BLaER1 (cell line): ENCODE measurements around the gene CAVIN4.
A peak's percentile ranks its signal among the peaks of the same experiment; 100 is the strongest.

Source experiments
- H3K27ac ChIP-seq: shearing (Covaris generic); formaldehyde crosslinking; 2 replicates; pipeline ENCODE4 v1.8.1; 2022
- H3K27me3 ChIP-seq: shearing (Covaris generic); formaldehyde crosslinking; 2 replicates; pipeline ENCODE4 v1.8.1; 2022
- H3K36me3 ChIP-seq: shearing (Covaris generic); formaldehyde crosslinking; 2 replicates; pipeline ENCODE4 v1.8.1; 2022
- H3K4me1 ChIP-seq: shearing (Covaris generic); formaldehyde crosslinking; 2 replicates; pipeline ENCODE4 v1.8.1; 2022
- H3K4me2 ChIP-seq: shearing (Covaris generic); formaldehyde crosslinking; 2 replicates; pipeline ENCODE4 v1.8.1; 2022
- H3K4me3 ChIP-seq: shearing (Covaris generic); formaldehyde crosslinking; 2 replicates; pipeline ENCODE4 v1.8.1; 2022
- H3K9ac ChIP-seq: shearing (Covaris generic); formaldehyde crosslinking; 2 replicates; pipeline ENCODE4 v1.8.1; 2022
- H3K9me3 ChIP-seq: shearing (Covaris generic); formaldehyde crosslinking; 2 replicates; pipeline ENCODE4 v1.8.1; 2022
- H4K20me1 ChIP-seq: shearing (Covaris generic); formaldehyde crosslinking; 2 replicates; pipeline ENCODE4 v1.8.1; 2022
- Cebpa-rat ChIP-seq: shearing (Covaris generic); IDR thresholded peaks from 2 replicates; pipeline ENCODE4 v1.8.1; 2022

CAVIN4 gene

DNA sequence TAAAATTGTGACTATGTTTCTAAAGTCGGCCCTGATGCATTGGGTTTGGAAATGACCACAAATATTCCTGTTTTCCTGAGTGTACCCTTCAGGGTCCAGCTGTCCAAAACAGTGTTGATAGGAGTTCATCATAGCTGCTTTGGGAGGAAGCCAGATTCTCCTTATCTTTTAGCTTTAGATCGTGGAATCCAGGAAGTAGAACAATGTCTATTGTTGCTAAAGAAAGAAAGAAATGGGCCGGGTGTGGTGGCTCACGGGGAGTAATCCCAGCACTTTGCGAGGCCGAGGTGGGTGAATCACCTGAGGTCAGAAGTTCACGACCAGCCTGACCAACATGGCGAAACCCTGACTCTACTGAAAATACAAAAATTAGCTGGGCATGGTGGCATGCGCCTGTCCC is 9.5 kb downstream of the CAVIN4 start:
- Histone ChIP-seq H4K20me1 (no peaks in the 10 kb centered on the region), H3K9me3 (no peaks in the 10 kb centered on the region), H3K27ac (no peak overlapping the region), H3K36me3 (peaks cover 38% of the 10 kb centered on the region), H3K27me3 (no peaks in the 10 kb centered on the region), H3K9ac (no peak overlapping the region), H3K4me3 (no peak overlapping the region), H3K4me2 (no peak overlapping the region), H3K4me1 (0 out of 2 replicates have a peak, but pooled peaks cover 5% of the 10 kb centered on the region)
- TF ChIP-seq Cebpa-rat: no peak

DNA sequence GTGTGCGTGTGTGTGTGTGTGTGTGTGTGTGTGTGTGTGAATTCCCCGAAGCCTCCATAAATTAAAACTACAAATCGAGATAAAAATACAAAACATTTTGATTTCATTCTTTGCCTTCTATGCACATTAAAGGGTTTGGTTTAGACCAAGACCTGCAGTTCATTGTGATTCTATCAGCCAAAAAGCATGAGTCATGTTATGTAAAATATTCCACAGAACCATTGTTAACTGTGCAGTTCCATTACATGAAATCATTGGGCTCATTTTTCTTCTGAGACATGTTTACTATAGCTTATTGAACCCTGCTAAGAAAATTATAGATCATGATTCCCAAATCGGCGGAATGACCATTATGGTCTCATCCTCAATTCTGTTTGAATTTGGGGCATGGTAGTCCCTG is 11.7 kb downstream of the CAVIN4 start:
- Histone ChIP-seq H3K4me1 (0 out of 2 replicates have a peak, but pooled peaks cover 5% of the 10 kb centered on the region), H3K9ac (no peak overlapping the region), H3K27ac (no peak overlapping the region), H3K27me3 (no peaks in the 10 kb centered on the region), H3K9me3 (no peaks in the 10 kb centered on the region), H3K36me3 (peaks cover 30% of the 10 kb centered on the region), H4K20me1 (no peaks in the 10 kb centered on the region), H3K4me2 (no peak overlapping the region), H3K4me3 (no peak overlapping the region)
- no peak for TF ChIP-seq Cebpa-rat

DNA sequence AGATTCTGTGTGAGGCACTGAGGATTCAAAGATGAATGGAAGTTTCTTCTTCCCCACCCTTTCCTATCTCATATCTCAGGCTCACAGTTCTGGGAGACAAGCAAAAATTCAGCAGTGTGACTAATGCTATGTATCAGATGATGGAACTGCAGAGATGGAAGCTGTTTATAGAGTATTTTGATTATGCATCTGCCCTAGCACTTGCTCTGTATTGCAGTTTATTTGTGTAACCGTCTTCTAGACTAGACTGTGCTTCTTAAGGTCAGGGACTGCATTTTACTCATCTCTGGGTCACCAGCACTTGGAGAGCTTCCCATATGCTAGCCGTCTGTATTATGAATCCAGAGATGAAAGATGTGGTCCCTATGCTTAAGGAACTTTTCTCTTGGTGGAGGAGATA is 12.6 kb downstream of the CAVIN4 start:
- Histone ChIP-seq H3K36me3 (peaks cover 21% of the 10 kb centered on the region), H3K27ac (no peak overlapping the region), H3K27me3 (no peaks in the 10 kb centered on the region), H3K9ac (no peak overlapping the region), H3K4me2 (no peak overlapping the region), H4K20me1 (no peaks in the 10 kb centered on the region), H3K4me3 (no peak overlapping the region), H3K4me1 (0 out of 2 replicates have a peak, but pooled peaks cover 7% of the 10 kb centered on the region), H3K9me3 (no peaks in the 10 kb centered on the region)
- TF ChIP-seq Cebpa-rat: no peak

DNA sequence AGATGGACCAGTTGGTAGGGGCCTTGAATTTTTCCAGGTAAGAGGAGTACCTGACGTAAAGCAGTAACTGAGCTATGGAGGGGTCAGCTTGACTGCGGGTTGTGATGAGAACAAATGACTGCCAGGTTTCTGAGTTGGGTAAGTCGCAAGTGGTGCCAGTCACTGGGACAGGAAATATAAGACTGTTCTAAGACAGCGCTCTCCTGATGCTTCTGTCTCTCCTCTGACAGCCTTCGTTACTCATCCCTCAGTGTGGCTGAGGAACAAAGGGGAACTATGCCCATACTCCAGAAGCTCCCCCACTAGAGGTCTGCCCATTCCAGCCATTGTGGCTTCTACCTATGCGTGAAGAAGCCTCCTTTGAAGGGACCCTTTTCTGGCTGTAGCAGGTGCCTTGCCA is 13.3 kb downstream of the CAVIN4 start:
- H3K9ac ChIP-seq: no peak overlapping the region
- no peak for TF ChIP-seq Cebpa-rat
- H4K20me1 ChIP-seq: no peaks in the 10 kb centered on the region
- no peaks in the 10 kb centered on the region for H3K9me3 ChIP-seq
- H3K27ac ChIP-seq: no peak overlapping the region
- peaks cover 14% of the 10 kb centered on the region for H3K36me3 ChIP-seq
- H3K4me2 ChIP-seq: no peak overlapping the region
- no peaks in the 10 kb centered on the region for H3K27me3 ChIP-seq
- H3K4me3 ChIP-seq: no peak overlapping the region
- 0 out of 2 replicates have a peak, but pooled peaks cover 5% of the 10 kb centered on the region for H3K4me1 ChIP-seq

DNA sequence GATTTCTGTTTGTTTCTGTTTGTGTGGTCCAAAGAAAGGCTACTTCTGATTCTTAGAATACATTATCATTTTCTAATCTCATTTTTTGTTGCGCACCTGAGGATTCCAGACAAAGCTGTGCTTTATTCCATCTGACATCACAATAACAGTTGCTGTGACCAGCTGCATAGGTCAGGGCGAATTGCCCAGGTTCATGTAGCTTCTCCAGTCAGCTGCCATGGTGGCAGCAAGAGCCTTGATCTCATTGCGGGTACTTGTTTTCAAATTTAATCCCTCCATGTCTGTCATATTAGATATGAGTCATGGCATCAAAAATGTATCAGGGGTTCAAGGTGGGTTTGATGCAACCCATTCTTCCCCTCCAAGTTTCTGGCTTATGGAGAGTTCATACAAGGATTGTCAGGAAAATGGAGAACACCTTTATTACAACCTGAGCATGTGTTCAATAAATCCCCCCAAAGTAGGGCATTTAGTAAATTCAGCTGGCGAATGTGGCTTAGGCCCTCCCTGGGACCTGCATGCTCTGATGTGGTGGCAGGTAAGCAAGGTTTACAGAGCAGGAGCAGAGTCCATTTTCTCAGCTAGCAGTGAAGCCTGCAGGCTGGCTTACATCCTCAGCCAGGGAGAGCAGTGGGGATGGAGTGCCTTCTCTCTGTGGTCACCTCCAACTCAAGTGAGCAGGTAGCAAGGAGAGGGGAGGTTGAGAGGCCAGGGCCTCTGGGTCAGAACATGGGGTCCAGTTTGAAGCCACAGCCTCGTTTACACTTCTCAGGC is 13.9 kb downstream of the CAVIN4 start:
- no peak overlapping the region for H3K27ac ChIP-seq
- no peak for TF ChIP-seq Cebpa-rat

DNA sequence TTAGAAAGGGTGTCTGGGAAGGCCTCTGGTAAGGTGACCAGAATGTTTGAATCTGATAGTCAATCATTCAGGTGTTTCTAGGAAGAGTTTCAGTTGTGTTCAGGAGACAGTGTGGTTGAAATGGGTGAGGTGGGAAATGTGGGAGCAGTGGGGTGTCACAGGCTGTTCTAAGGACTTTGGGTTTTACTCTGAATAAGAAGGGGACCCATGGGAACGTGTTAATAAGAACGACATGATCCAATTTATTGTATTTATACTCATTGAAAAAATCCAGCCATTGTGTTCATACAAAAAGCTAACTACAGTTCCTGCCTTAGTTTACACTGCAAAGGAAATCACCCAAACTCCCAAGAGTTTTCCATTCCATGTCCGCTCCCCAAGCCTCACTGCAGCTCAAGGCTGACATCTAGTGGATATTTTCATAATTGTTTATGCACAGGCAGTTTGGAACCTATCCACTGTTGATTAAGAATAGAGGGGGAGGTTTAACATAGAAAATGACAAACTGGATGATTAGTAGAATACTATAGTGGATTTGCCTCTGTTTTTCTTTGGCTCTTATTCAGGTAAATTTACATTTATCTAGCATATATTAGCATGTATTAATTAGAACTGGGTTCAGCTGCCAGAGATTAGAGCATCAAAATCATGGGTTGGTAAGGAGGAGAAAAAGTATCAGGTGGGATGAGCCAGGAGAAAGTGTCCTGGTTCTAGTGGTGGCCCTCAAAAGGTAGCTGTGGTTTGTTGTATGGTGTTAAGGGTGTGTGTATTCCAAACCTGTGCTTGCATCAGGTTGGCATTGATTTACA is 17.7 kb downstream of the CAVIN4 start:
- Histone ChIP-seq H3K4me1 (peaks cover 16% of the 10 kb centered on the region), H3K9ac (no peak overlapping the region), H3K9me3 (no peaks in the 10 kb centered on the region), H3K4me2 (peak overlapping the region; percentile 39; the same call in 1 of the 2 replicates), H3K27me3 (no peaks in the 10 kb centered on the region), H3K4me3 (no peak overlapping the region), H3K36me3 (no peaks in the 10 kb centered on the region), H3K27ac (no peak overlapping the region), H4K20me1 (no peaks in the 10 kb centered on the region)
- no peak for TF ChIP-seq Cebpa-rat

More for the DNA sequence above, 13.9 kb downstream of the CAVIN4 start:
- H3K9ac ChIP-seq: no peak overlapping the region
- no peak overlapping the region for H3K4me2 ChIP-seq
- H4K20me1 ChIP-seq: no peaks in the 10 kb centered on the region
- H3K4me3 ChIP-seq: no peak overlapping the region
- no peaks in the 10 kb centered on the region for H3K27me3 ChIP-seq
- no peaks in the 10 kb centered on the region for H3K9me3 ChIP-seq
- H3K4me1 ChIP-seq: 0 out of 2 replicates have a peak, but pooled peaks cover 4% of the 10 kb centered on the region
- H3K36me3 ChIP-seq: peaks cover 9% of the 10 kb centered on the region

DNA sequence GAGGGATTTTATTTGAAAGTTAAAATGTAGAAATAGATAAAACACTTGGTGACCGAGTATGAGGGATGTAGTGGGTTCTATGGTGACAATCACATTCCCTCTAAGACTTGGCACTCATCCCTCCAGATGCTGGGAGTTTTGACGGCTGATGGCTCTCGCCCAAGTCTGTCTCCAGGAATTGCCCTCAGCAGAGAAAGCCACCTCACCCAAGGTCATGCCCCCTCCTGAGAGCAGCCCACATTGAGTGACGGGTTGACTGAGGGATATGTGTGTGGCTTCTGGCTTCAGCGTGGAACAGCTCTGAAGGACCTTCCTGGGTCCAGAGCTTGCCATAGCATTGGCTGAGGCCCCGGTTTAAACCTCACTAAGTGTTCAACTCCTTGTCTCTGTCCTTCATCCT is 19.4 kb downstream of the CAVIN4 start:
- no peak for TF ChIP-seq Cebpa-rat
- H3K4me3 ChIP-seq: no peak overlapping the region
- no peak overlapping the region for H3K9ac ChIP-seq
- no peak overlapping the region for H3K27ac ChIP-seq
- H3K4me1 ChIP-seq: peaks cover 16% of the 10 kb centered on the region
- no peaks in the 10 kb centered on the region for H4K20me1 ChIP-seq
- H3K27me3 ChIP-seq: no peaks in the 10 kb centered on the region
- no peak overlapping the region for H3K4me2 ChIP-seq
- H3K36me3 ChIP-seq: no peaks in the 10 kb centered on the region
- no peaks in the 10 kb centered on the region for H3K9me3 ChIP-seq

DNA sequence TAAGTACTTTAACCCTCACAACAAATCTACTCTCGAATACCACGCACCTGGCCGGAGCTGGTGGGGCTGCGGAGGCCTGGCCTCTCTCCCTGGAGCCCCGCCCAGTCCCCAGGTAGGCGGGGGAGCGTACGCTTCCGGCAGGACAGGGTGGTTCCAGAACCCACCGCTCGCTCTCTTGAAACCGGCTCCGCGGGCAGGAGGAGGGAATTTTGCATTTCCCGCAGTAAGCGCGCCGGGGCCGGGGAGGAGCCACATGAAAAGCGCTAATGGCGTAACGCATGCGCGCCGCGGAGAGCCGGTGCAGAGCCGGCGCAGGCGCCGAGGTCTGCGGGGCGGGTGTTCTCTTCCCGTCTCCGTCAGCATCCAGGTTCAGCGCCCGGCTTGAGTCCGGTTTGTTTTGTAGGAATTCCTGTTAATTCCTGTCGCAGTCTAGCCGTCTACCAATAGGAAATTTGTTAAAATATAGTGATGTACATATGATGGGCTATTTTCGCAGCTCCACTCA is 20.8 kb downstream of the CAVIN4 start:
- Histone ChIP-seq H3K4me1 (peaks cover 16% of the 10 kb centered on the region), H3K9ac (peak overlapping the region; percentile 73), H3K27me3 (no peaks in the 10 kb centered on the region), H4K20me1 (no peaks in the 10 kb centered on the region), H3K27ac (peak overlapping the region; percentile 60; the same call in 1 of the 2 replicates), H3K36me3 (no peaks in the 10 kb centered on the region), H3K4me2 (peak overlapping the region; percentile 73), H3K4me3 (peak overlapping the region; percentile 70), H3K9me3 (no peaks in the 10 kb centered on the region)
- no peak for TF ChIP-seq Cebpa-rat

DNA sequence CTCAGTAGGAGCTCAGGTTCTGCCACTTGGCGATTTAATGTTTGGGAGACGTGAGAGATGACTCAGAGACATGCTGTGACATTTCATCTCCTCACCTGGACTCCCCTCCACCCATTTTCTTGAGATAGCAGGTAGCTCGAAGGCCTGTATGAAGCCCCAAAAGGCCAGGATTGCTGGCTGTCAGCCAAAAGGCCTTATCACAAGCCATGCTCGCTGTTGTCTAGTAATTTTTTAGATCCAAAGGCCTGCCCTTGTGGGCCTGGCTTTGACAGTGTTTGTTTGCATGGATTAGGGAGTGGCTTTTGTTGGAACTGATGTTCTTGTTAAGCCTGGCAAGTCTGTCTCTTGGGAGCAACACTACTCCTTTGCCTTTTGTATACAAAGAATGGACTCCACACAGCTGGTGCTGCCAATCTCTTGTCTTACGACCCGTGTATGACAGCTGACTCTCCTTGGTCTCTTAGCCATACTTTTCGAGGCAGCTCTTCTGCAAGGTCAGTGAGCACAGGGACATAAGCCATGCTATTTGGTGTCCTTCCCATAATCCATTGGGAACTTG is 22.7 kb downstream of the CAVIN4 start:
- no peak overlapping the region for H3K9ac ChIP-seq
- H3K27me3 ChIP-seq: no peaks in the 10 kb centered on the region
- H3K27ac ChIP-seq: no peak overlapping the region
- no peaks in the 10 kb centered on the region for H3K36me3 ChIP-seq
- H3K4me2 ChIP-seq: no peak overlapping the region
- no peaks in the 10 kb centered on the region for H4K20me1 ChIP-seq
- TF ChIP-seq Cebpa-rat: no peak
- no peak overlapping the region for H3K4me3 ChIP-seq
- peaks cover 12% of the 10 kb centered on the region for H3K4me1 ChIP-seq
- no peaks in the 10 kb centered on the region for H3K9me3 ChIP-seq
